ENCODE measurements around the gene KRTAP4-1. TPM values are rescaled to one million over a fixed set of nuclear protein-coding genes. Genes with fewer than 3 reads are reported as not detected.

The KRTAP4-1 gene
- total RNA-seq = not detected in 2 replicates

GRCh38 chr17:41184480-41184961 lies at the start of gene KRTAP4-1:
Gene KRTAP4-1, minus strand, starts transcription at chr17:41184911. Its CDS starts 57 bp downstream, at chr17:41184854.

DNA sequence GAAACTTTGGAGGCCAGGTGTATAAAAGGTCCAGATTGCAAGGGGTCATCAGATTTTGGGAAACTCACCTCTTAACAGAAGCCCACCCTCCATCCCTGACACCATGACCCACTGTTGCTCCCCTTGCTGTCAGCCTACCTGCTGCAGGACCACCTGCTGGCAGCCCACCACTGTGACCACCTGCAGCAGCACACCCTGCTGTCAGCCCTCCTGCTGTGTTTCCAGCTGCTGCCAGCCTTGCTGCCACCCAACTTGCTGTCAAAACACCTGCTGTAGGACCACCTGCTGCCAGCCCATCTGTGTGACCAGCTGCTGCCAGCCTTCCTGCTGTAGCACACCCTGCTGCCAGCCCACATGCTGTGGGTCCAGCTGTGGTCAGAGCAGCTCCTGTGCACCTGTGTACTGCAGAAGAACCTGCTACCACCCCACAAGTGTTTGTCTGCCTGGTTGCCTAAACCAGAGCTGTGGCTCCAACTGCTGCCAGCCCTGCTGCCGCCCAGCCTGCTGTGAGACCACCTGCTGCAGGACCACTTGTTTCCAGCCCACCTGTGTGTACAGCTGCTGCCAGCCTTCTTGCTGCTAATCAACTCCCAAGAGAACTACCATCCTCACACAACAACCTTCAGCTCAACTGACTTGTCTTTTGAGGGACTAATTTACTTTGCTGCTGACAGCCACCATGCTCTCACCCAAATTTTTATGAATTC lies 47.8 kb upstream of the KRTAP4-1 start, which contains the start of gene KRTAP9-3:
Gene KRTAP9-3 (plus strand): TSS at position 51 of the 707 bp plus-strand sequence. CDS start 53 bp downstream, at position 104.

DNA sequence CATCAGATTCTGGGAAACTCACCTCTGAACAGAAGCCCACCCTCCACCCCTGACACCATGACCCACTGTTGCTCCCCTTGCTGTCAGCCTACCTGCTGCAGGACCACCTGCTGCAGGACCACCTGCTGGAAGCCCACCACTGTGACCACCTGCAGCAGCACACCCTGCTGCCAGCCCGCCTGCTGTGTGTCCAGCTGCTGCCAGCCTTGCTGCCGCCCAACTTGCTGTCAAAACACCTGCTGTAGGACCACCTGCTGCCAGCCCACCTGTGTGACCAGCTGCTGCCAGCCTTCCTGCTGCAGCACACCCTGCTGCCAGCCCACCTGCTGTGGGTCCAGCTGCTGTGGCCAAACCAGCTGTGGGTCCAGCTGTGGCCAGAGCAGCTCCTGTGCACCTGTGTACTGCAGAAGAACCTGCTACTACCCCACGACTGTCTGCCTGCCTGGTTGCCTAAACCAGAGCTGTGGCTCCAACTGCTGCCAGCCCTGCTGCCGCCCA lies 41.9 kb upstream of the KRTAP4-1 start, which contains the start of gene KRTAP9-2:
Gene KRTAP9-2 (plus strand): TSS at position 51 of the 498 bp plus-strand sequence. CDS start 7 bp downstream, at position 58.

GRCh38 chr17:41189837-41190318 lies 5.2 kb upstream of the KRTAP4-1 start, which contains the start of gene KRTAP9-1:
Gene KRTAP9-1, plus strand, starts transcription at chr17:41189887. Its CDS starts 0 bp downstream, at chr17:41189887.

GRCh38 chr17:41177727-41178271 lies 6.9 kb downstream of the KRTAP4-1 start, which contains the start of gene KRTAP4-2:
Gene KRTAP4-2, minus strand, starts transcription at chr17:41178221. Its CDS starts 57 bp downstream, at chr17:41178164.

DNA sequence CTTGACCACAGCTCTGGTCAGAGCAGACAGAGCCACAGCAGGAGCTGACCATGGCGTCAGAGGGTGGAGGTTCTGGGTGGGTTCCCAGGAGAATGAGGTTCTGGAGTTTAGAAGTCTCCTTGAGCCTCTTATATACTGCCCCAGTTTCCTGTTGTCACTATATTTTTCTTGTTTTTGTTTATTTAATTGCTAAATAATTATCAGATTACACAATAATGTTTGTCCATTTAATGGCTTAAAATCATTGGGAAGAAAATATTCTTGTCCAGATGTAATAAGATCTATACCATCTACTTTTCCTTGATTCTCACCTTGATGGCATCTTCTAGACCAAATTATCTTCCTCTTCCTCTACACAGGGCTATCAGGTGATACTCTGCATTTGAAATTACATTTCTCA lies 16.6 kb downstream of the KRTAP4-1 start, which contains the start of gene KRTAP4-3:
Gene KRTAP4-3 (minus strand): TSS at position 101 of the 400 bp plus-strand sequence. CDS start 49 bp downstream, at position 52.

DNA sequence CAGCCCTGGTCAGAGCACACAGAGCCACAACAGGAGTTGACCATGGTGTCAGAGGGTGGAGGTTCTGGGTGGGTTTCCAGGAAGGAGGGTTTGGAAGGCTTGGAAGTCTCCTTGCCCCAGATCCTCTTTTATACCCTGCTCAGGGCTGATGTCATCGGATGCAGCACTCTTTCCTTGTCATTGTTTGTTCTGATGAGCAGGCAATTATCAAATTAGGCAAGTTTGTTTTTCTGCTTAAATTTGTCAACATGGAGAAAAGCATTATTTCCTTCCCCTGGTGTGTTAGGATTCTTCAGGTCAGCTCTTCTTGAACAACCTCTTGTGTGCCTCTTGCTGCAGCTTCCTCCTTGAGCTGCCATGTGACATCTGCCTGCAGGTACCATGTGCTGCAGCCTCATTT lies 24.1 kb downstream of the KRTAP4-1 start, which contains the start of gene KRTAP4-4:
Gene KRTAP4-4 (minus strand): TSS at position 101 of the 400 bp plus-strand sequence. CDS start 57 bp downstream, at position 44.

DNA sequence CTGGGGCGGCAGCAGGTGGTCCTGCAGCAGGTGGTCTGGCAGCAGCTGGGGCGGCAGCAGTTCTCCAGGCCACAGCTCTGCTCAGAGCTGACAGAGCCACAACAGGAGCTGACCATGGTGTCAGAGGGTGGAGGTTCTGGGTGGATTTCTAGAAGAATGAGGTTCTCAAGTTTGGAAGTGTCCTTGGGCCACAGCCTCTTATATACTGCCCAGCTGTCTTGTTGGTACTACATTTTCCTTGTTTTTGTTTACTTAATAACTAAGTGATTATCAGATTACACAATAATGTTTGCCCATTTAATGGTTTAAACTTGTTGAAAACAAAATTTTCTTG lies 35.1 kb downstream of the KRTAP4-1 start, which contains the start of gene KRTAP4-5:
Gene KRTAP4-5 (minus strand): TSS at position 174 of the 334 bp plus-strand sequence. CDS start 58 bp downstream, at position 116.

DNA sequence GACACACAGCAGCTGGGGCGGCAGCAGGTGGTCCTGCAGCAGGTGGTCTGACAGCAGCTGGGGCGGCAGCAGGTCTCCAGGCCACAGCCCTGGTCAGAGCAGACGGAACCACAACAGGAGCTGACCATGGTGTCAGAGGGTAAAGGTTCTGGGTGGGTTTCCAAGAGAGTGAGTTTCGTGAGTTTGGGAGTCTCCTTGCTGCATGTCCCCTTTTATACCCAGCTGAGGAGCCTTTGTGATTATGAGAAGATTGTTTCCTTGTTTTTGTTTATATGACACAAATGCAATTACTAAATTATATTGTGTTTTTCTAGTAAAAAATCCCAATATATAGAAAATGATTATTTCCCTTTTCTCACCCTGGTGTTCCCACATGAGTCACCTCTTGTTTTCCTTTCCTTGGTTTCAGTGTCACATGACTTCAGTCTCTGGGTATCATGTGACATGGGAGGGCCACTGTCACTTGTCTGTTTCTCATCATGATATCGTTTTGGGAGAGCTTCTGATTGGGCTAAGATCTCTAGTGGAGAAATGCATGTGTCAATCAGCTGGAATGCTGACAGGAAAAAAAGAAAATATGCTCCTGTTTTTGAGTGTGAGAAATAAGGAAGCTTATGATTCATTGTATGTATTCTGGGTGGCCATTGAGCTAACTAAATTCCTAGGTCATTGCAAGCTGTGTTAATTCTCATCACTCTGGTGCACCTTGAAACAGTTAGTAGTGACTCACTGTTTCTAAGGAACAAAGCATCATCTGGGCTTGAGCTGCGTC lies 44.2 kb downstream of the KRTAP4-1 start, which contains the start of gene KRTAP4-6:
Gene KRTAP4-6 (minus strand): TSS at position 185 of the 772 bp plus-strand sequence. CDS start 57 bp downstream, at position 128.

Other genes starting within 250 kb of the KRTAP4-1 start
- gene KRT23, start 247.3 kb downstream of the KRTAP4-1 start, total RNA-seq = 0.17 and 0.87 TPM in 2 replicates
- not detected in 2 replicates for gene KRT39, start 218.0 kb downstream of the KRTAP4-1 start, total RNA-seq
- not detected in 2 replicates for gene KRT40, start 200.6 kb downstream of the KRTAP4-1 start, total RNA-seq
- gene KRTAP3-3, start 190.7 kb downstream of the KRTAP4-1 start, total RNA-seq = not detected in 2 replicates
- gene KRTAP3-2, start 185.0 kb downstream of the KRTAP4-1 start, total RNA-seq = not detected in 2 replicates
- gene KRTAP3-1, start 175.8 kb downstream of the KRTAP4-1 start, total RNA-seq = not detected in 2 replicates
- 2.2 TPM in 1 of 2 replicates, not detected in the other for gene KRTAP1-5, start 157.7 kb downstream of the KRTAP4-1 start, total RNA-seq
- gene KRTAP1-4, start 154.7 kb downstream of the KRTAP4-1 start, total RNA-seq = not detected in 2 replicates
- not detected in 2 replicates for gene KRTAP1-3, start 150.0 kb downstream of the KRTAP4-1 start, total RNA-seq
- not detected in 2 replicates for gene KRTAP1-1, start 143.5 kb downstream of the KRTAP4-1 start, total RNA-seq
- not detected in 2 replicates for gene KRTAP2-1, start 137.6 kb downstream of the KRTAP4-1 start, total RNA-seq
- not detected in 2 replicates for gene KRTAP2-2, start 129.7 kb downstream of the KRTAP4-1 start, total RNA-seq
- gene KRTAP2-3, start 124.8 kb downstream of the KRTAP4-1 start, total RNA-seq = not detected in 2 replicates
- not detected in 2 replicates for gene KRTAP2-4, start 119.0 kb downstream of the KRTAP4-1 start, total RNA-seq
- gene KRTAP4-7, start 100.8 kb downstream of the KRTAP4-1 start, total RNA-seq = not detected in 2 replicates
- not detected in 2 replicates for gene KRTAP4-8, start 86.8 kb downstream of the KRTAP4-1 start, total RNA-seq
- gene KRTAP4-16, start 82.7 kb downstream of the KRTAP4-1 start, total RNA-seq = not detected in 2 replicates
- gene KRTAP4-9, start 79.5 kb downstream of the KRTAP4-1 start, total RNA-seq = not detected in 2 replicates
- gene KRTAP4-11, start 66.5 kb downstream of the KRTAP4-1 start, total RNA-seq = not detected in 2 replicates
- gene KRTAP4-12, start 60.7 kb downstream of the KRTAP4-1 start, total RNA-seq = not detected in 2 replicates
- gene KRTAP4-6, start 44.4 kb downstream of the KRTAP4-1 start, total RNA-seq = not detected in 2 replicates
- not detected in 2 replicates for gene KRTAP4-5, start 35.1 kb downstream of the KRTAP4-1 start, total RNA-seq
- gene KRTAP4-4, start 24.2 kb downstream of the KRTAP4-1 start, total RNA-seq = not detected in 2 replicates
- not detected in 2 replicates for gene KRTAP4-3, start 16.7 kb downstream of the KRTAP4-1 start, total RNA-seq
- gene KRTAP4-2, start 6.7 kb downstream of the KRTAP4-1 start, total RNA-seq = not detected in 2 replicates
- gene KRTAP9-1, start 5.0 kb upstream of the KRTAP4-1 start, total RNA-seq = not detected in 2 replicates
- not detected in 2 replicates for gene KRTAP9-2, start 41.7 kb upstream of the KRTAP4-1 start, total RNA-seq
- gene KRTAP9-3, start 47.5 kb upstream of the KRTAP4-1 start, total RNA-seq = not detected in 2 replicates
- not detected in 2 replicates for gene KRTAP9-8, start 53.1 kb upstream of the KRTAP4-1 start, total RNA-seq
- not detected in 2 replicates for gene KRTAP9-4, start 64.8 kb upstream of the KRTAP4-1 start, total RNA-seq
- gene KRTAP9-9, start 70.5 kb upstream of the KRTAP4-1 start, total RNA-seq = not detected in 2 replicates
- gene KRTAP9-6, start 80.5 kb upstream of the KRTAP4-1 start, total RNA-seq = not detected in 2 replicates
- not detected in 2 replicates for gene KRTAP9-7, start 90.8 kb upstream of the KRTAP4-1 start, total RNA-seq
- gene KRTAP29-1, start 117.9 kb upstream of the KRTAP4-1 start, total RNA-seq = not detected in 2 replicates
- gene KRTAP16-1, start 124.4 kb upstream of the KRTAP4-1 start, total RNA-seq = not detected in 2 replicates
- gene KRTAP17-1, start 130.8 kb upstream of the KRTAP4-1 start, total RNA-seq = not detected in 2 replicates
- gene KRT33A, start 165.9 kb upstream of the KRTAP4-1 start, total RNA-seq = not detected in 2 replicates
- not detected in 2 replicates for gene KRT33B, start 184.9 kb upstream of the KRTAP4-1 start, total RNA-seq
- 0.17 TPM in 1 of 2 replicates, not detected in the other for gene KRT34, start 197.4 kb upstream of the KRTAP4-1 start, total RNA-seq
- gene KRT31, start 212.7 kb upstream of the KRTAP4-1 start, total RNA-seq = not detected in 2 replicates
- gene KRT37, start 239.7 kb upstream of the KRTAP4-1 start, total RNA-seq = not detected in 2 replicates

Data from smooth muscle cell of trachea (primary cell).